Fibroblast of skin of back (primary cell): ENCODE measurements around the gene EVX2.

ENCODE experiments used
- DNase-seq: peaks from one replicate; pipeline ENCODE4 v3.0.0-alpha.2; 2013

The EVX2 gene

GRCh38 chr2:176095421-176095820 is 11.7 kb upstream of the EVX2 start:
- DNase-seq: no peak

GRCh38 chr2:176094349-176094748 is 10.6 kb upstream of the EVX2 start:
- DNase-seq: no peak

DNA sequence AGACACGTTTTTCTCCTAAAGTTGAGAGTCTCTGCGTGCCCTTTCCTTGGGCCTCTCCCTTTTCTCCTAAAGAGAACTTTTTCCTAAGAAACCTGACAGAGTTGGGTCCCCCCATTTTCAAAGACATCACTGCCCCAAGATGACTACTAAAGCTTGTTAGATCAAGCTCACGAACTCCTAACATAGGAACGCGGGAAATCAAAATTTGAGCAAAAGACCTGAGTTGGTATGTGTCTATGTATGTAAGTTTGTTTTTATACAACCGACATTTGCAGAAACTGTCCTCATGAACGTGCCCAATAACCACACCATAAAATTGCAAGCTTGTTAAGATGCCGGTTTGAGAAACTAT is 10.1 kb upstream of the EVX2 start:
- DNase-seq: no peak

- no peak for DNase-seq
Observed at GRCh38 chr2:176093145-176093897, 9.6 kb upstream of the EVX2 start.

- DNase-seq: no peak
Observed at GRCh38 chr2:176092270-176093144, 8.7 kb upstream of the EVX2 start, which contains the start of gene HOXD13. HOXD13 (plus strand) TSS chr2:176092721; CDS start chr2:176092891, 170 bp downstream.

GRCh38 chr2:176091329-176092258 is 7.8 kb upstream of the EVX2 start:
- no peak for DNase-seq

GRCh38 chr2:176090862-176091261 is 7.1 kb upstream of the EVX2 start:
- no peak for DNase-seq

GRCh38 chr2:176089843-176090395 is 6.2 kb upstream of the EVX2 start:
- no peak for DNase-seq

DNA sequence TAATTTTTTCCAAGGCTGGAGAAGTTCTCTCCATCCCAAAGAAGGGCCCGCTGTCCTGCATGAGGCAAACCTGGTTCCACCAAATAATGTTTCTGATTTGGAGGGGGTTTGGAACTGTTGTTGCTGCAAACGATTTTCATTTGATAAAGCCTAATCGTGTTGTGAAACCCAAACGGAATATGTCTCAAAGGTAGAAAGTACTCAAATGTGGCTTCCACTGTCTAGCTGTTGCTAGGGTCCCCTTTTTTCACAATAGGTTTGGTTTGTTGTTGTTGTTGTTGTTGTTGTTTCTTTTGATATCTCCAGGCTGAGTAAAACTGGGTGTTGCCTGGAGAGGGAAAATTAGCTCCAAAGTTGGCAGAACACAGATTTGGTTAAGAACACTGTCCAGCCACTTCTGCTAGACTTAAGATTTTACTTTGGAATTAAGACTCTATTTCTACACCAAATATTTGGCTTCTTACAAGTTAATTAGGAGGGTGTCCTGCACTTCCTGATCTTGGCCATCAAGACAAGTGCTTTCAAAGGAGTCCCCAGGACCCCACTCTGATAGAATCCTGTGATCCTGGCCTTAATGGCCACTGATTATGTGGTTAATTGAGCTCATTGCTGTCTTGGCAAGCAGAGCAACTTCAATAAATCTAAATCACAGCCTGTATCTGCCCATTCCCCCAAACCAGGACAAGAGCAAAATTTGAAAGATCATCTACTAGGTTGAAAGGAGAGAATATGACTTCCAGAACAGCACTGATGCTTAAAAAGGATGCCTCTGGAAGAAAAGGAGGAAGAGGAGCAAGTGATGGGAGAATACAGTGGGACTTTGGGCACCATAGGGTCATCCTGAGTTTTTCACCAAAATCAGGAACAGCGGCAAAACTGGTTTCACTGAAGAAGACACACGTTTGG is 5.4 kb upstream of the EVX2 start:
- no peak for DNase-seq

GRCh38 chr2:176088048-176088936 is 4.5 kb upstream of the EVX2 start:
- DNase-seq: peak; percentile 54

GRCh38 chr2:176087330-176088047 is 3.7 kb upstream of the EVX2 start:
- DNase-seq: no peak

DNA sequence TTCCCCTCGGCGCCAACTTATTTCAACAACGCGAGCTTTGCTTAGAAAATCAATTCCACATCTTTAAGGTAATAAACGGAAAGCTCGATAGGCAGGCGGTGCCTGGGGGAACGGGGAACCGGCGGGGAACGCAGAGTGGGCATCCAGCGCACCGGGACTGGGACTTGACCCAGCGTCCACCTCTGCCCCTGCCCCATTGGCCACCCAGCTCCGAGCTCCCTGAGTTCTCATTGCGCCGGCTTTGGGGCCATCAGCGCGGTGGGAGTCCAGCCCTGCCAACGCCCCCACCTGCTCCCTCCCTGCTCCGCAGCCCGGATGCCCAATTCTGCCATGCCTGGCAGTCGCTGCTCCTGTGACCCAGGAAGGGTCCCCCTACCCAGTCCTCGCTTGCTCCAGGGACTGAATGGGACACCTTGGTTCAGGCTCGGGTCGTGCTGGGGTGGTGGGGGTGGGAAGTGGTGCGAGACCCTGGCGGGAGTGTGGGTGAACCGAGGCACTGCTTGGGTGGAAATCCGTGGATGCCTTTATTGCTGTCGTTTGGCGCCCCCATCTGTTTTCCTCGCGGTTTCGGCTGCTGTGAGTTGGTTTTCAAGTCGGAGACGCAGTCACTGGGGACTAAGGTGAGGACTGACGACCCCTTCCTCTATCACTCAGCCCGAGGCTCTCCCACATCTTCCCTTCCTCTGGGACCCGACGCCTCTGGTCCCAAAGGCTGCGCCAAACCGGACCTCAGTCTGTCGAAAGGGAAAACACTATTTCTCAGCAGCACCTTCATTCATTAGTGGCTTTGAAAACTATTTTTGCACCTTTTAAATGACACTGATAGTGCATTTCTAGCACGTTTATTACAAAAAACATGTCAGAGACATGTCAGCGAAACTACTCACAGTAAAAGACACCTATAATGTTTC is 2.4 kb upstream of the EVX2 start:
- DNase-seq: no peak

DNA sequence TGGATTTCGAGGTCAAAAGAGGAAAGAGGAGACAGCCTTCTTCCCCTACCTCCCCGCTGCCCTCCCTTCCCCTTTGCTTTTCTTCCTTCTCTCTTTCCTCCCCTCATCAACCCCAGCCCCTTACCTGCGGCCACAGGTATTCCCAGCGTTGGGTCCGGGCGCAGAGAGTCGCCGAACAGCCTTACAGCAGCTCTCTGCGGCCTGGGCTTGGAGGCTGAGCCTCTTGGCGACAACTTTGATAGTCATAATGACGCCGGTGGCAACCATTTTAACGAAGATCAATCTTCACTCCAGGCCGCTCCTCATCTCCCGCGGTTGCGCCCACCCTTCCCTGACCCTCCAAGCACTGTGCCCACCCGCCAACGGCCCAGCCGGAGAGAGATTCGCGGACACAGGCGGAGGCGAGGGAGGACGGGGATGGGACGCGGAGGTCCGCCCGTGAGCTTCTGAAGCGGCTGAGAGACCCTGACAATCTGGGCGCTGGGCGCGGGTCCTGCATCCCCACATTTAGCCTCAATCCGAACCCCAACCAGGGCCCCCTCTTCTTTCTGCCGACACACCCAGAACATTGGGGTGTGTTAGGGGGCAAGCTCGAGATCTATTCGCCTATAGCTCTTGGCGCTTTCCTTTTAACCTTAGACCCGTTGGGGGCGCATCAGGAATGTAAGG is 1.5 kb upstream of the EVX2 start:
- no peak for DNase-seq

DNA sequence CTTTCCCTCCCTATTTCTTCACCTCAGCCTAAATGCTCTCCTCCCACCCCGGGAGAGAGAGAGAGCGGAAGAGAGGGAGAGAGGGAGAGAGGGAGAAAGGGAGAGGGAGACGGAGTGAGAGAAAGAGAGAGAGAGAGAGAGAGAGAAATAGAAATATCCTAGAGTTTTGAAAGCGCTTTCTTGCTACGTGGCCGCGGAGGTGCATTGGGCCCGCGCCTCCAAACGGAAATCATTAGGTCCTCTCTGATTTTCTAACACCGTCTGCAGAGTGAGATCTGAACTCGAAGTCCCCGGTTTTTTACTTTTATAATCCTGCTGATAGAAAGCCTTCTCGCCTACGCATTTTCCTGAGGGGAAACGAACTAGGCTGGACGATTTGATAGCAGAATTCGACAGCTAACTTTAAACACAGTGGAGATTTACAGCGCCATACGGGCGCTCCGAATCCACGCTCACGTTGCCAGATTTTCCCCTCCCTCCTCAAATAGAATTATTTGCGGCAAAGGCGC is 903 bp upstream of the EVX2 start:
- DNase-seq: no peak

DNA sequence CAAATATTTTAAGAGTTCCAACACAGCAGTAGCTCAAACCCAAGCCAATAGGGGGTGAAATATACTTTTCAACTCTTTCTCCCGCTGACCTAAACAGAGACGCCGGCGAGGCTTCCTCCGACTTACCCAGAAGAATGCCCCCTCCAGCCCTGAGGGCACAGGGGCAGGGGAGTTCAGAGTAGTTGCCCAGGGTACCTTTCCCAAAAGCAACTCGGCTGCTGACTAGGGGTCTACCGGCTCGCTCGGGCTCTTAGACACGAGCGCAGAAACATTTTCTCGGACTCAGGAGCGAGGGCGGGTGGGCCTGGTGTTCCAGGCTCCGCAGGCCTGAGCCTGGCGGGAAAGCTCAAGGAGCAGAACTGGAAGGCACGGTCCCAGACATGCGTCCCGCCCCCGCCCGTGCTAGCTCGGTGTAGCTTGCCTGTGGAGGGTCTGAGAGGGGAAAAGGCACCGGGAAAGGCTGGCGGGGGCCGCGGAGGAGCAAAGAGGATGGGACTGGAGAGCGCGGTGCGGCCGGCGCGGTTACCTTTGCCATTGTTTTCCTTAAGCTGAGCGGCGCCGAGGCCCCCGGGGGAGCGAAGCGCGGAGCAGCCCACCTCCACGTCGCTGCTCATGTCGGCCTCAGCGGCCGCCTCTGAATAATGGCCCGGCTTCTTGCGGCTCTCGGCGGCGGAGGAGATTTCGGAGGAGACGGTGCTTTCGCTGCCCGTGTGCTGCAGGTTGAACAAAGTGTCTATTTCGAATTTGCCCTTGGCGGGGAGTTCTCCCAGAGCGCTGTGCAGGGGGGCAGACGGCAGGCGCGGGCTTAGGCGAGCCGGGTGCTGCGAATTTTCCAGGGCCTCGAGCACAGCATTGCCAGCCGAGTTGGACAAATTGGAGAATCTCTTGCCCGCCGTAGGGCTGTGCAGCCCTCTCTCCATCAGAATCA is 674 bp downstream of the EVX2 start:
- no peak for DNase-seq

DNA sequence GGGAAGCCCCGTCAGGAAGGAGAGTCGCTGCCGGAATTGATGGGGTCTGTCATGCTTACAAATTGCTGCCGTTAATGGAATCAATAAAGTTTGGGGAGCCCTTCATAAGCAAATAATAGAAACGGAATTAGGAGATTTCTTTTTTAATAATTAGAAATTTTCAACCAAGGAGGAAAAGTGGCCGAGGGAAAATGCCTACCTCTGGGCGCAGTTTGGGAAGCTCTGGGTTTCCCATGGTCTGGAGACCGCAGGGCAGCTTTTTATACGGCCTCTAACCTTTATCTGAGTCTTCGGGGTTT is 1.3 kb downstream of the EVX2 start:
- DNase-seq: no peak
